ENCODE results near the gene BAIAP2. TPM values are rescaled to one million over a fixed set of nuclear protein-coding genes. Genes with fewer than 3 reads are reported as not detected.

The BAIAP2 gene
- total RNA-seq, 6 donors from 2014 or later, result 90.7 to 231 (median 123) TPM

- Histone ChIP-seq H3K27me3 (no peaks in the 10 kb centered on the region), H3K9me3 (no peaks in the 10 kb centered on the region), H3K36me3 (no peaks in the 10 kb centered on the region), H3K4me1 (peaks cover 55 to 73% (median 59%) of the 10 kb centered on the region in 4 donors), H3K4me3 (peak overlapping the region in 3 of 4 donors; percentile 23 to 80 (median 33)), H3K27ac (peak overlapping the region; percentile 79 to 91 (median 86))
- DNase-seq (peak; percentile 81 to 86), ATAC-seq (ENCODE audit: low FRiP score in 2 of 2) (peak in 1 of 2 donors; percentile 63)
- TF ChIP-seq EP300 (IDR thresholded peaks at IDR 0.05) (peak in 1 of 4 donors; percentile 80), POLR2AphosphoS5 (IDR thresholded peaks at IDR 0.05) (peak; percentile 31 to 74), POLR2A (IDR thresholded peaks at IDR 0.05) (peak in 2 of 4 donors; percentile 26 to 48), CTCF (IDR thresholded peaks at IDR 0.05) (no peak)
- 39 to 54% methylated on average over 24 to 32 of the region's 32 CpGs for WGBS, 2 donors
Measured at GRCh38 chr17:81030741-81031565, 4.0 kb upstream of the BAIAP2 start.

- Histone ChIP-seq H3K27ac (peak overlapping the region; percentile 79 to 91 (median 86)), H3K4me1 (peaks cover 51 to 73% (median 57%) of the 10 kb centered on the region in 4 donors), H3K36me3 (no peaks in the 10 kb centered on the region), H3K9me3 (no peaks in the 10 kb centered on the region), H3K27me3 (no peaks in the 10 kb centered on the region), H3K4me3 (peak overlapping the region in 3 of 4 donors; percentile 23 to 80 (median 33))
- peak in 1 of 2 donors; percentile 6 for ATAC-seq (ENCODE audit: low FRiP score in 2 of 2)
- DNase-seq, result peak; percentile 79 to 87
- 40 to 53% methylated on average over 32 to 41 of the region's 41 CpGs for WGBS, 2 donors
- TF ChIP-seq EP300 (IDR thresholded peaks at IDR 0.05) (peak in 1 of 4 donors; percentile 24), CTCF (IDR thresholded peaks at IDR 0.05) (no peak), POLR2A (IDR thresholded peaks at IDR 0.05) (no peak), POLR2AphosphoS5 (IDR thresholded peaks at IDR 0.05) (peak in 1 of 2 donors; percentile 71)
Measured at GRCh38 chr17:81031566-81032550, 3.1 kb upstream of the BAIAP2 start.

- H3K36me3 ChIP-seq, result no peaks in the 10 kb centered on the region
Measured at GRCh38 chr17:81032641-81033480, 2.1 kb upstream of the BAIAP2 start.

More at GRCh38 chr17:81032641-81033480, 2.1 kb upstream of the BAIAP2 start:
- TF ChIP-seq EP300 (IDR thresholded peaks at IDR 0.05), result no peak
- no peak for TF ChIP-seq CTCF (IDR thresholded peaks at IDR 0.05)
- no peak for TF ChIP-seq POLR2A (IDR thresholded peaks at IDR 0.05)
- TF ChIP-seq POLR2AphosphoS5 (IDR thresholded peaks at IDR 0.05), result no peak
- peaks cover 43 to 73% (median 59%) of the 10 kb centered on the region in 4 donors for H3K4me1 ChIP-seq
- ATAC-seq (ENCODE audit: low FRiP score in 2 of 2) (no peak), DNase-seq (peak in 1 of 2 donors; percentile 80)
- WGBS, 2 donors, result 71 to 75% methylated on average over 23 to 33 of the region's 34 CpGs
- peak overlapping the region in 2 of 4 donors; percentile 80 to 94 for H3K4me3 ChIP-seq
- H3K27ac ChIP-seq, result peak overlapping the region; percentile 79 to 91 (median 86)
- H3K27me3 ChIP-seq, result no peaks in the 10 kb centered on the region
- no peaks in the 10 kb centered on the region for H3K9me3 ChIP-seq
